ENCODE results near the gene PRIMPOL. TPM values are rescaled to one million over a fixed set of nuclear protein-coding genes. Genes with fewer than 3 reads are reported as not detected.

Gene PRIMPOL
- total RNA-seq, 1 donor: 5.9 TPM

DNA sequence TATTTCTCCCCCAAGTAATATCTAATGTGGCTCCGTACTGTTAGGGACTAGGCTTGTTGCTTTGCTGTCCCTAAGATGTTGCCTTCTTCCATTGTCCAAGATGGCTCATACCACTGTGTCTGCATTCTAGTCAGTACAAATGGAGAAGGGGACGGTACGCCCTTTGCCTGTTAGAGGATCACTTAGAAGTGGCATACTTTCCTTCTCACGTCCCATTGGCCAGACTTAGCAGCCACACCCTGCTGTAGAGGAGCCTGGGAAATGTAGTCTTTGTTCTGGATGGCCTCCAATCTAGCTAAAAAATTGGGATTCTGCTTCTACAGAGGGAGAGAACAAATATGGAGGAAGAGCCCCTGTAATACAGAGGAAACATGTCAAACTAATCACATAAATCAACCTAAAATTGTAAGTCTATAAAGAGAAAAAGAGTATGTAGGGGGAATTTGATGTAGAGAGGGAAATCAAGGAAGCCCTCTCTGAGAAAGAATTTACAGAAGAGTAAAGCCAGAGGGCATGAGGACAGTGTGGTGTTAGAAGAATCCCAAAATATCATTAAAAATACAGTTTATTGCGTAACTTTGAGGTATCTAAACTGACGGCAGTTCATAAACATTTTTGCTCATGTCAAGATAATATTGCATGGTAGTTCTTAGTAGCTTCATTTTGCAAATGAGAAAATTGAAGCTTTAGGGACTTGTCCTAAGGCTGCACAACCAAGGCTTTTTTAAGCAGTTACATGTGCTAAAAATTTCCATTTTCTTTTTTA is 15.1 kb downstream of the PRIMPOL start:
- DNase-seq (ENCODE audit: low read depth in 2 of 3, low spot score in 2 of 3): peak in 2 of 3 donors; percentile 16 to 51

GRCh38 chr4:184666670-184667069 is 17.1 kb downstream of the PRIMPOL start:
- no peak for DNase-seq (ENCODE audit: low read depth in 2 of 3, low spot score in 2 of 3)

- DNase-seq (ENCODE audit: low read depth in 2 of 3, low spot score in 2 of 3): no peak
Measured at GRCh38 chr4:184668096-184668495, 18.6 kb downstream of the PRIMPOL start.

- peak in 2 of 3 donors; percentile 44 to 79 for DNase-seq (ENCODE audit: low read depth in 2 of 3, low spot score in 2 of 3)
Measured at GRCh38 chr4:184668511-184669114, 19.1 kb downstream of the PRIMPOL start.

DNA sequence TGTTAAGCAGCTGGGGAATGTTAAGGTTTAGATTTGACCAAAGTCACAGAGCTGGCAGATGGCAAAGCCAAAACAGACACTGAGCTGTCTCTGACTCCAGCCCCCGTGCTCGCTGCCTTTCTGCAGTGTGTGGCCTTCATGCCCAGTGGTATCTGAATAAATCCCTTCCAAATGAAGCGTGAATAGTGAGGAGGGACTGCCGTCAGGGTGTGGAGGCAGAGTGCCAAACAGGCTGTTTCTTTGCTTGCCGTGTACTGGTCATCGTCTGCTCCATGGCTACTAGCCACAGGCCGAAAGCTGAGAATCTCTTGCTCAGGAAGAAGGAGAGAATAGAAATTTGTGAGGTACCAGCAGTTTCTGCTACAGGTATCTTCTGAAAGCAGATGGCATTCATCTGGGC is 19.7 kb downstream of the PRIMPOL start:
- DNase-seq (ENCODE audit: low read depth in 2 of 3, low spot score in 2 of 3): no peak

GRCh38 chr4:184671101-184671500 is 21.6 kb downstream of the PRIMPOL start:
- no peak for DNase-seq (ENCODE audit: low read depth in 2 of 3, low spot score in 2 of 3)

- DNase-seq (ENCODE audit: low read depth in 2 of 3, low spot score in 2 of 3): no peak
Measured at GRCh38 chr4:184672741-184673140, 23.2 kb downstream of the PRIMPOL start.

DNA sequence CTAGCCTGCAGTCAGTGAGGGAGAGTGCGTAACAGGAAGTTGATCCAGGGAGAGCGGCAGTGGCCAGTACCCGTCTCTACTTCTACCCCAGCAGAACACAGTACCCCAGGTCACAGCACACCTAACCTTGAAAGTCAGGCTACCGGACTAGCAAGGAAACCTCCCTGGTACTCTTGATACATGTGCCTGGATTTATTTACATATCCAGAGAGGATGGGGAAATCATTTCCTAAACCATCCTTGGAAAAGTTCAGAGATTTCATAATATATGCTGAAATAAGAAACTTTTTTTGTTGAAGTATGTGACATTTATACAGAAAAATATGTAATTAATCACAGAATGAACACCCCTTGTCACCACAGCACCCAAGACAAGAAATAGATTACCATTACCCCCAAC is 24.5 kb downstream of the PRIMPOL start:
- no peak for DNase-seq (ENCODE audit: low read depth in 2 of 3, low spot score in 2 of 3)

DNA sequence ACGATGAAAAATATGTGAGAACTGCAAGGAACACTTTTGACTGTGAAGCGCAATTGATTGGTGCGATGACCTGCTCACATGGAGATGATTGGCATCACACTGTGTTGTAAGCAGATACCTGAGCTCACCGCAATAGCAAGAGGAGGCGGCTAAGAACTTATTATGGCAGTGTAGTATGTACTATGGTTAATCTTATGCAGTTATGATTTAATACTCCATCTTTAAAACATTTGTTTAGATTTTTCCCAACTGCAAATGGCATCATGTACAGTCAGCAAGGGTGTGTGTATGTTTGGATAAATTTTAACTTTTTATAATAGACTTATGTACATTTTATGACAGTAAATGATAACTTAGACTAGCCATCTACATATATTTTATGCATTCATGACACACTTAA is 25.5 kb downstream of the PRIMPOL start:
- DNase-seq (ENCODE audit: low read depth in 2 of 3, low spot score in 2 of 3): no peak

DNA sequence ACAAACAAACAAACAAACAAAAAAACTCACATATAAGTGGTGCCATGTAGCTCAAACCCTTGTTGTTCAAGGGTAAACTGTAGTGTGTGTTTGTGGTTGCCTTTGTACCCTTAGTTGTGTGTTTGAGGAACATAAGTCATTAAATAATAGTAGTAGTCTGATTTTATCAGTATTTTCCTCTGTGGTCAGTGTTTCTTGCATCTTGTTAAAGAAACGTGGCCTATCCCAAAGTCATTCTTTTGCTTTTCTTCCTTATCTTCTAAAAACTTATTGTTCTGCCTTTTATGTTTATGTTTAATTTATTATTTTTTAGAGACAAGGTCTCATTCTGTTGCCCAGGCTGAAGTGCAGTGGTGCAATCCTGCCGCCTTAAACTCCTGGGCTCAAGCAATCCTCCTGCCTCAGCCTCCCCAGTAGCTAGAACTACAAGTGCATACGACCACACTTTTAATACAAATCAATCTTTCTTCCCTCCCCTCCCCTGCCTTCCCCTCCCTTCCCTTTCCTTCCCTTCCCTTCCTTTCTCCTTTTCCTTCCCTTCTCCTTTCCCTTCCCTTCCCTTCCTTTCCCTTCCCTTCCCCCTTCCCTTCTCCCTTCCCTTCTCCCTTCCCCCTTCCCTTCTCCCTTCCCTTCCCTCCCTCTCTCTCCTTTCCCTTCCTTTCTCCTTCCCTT is 26.4 kb downstream of the PRIMPOL start:
- peak in 1 of 3 donors; percentile 51 for DNase-seq (ENCODE audit: low read depth in 2 of 3, low spot score in 2 of 3)

DNA sequence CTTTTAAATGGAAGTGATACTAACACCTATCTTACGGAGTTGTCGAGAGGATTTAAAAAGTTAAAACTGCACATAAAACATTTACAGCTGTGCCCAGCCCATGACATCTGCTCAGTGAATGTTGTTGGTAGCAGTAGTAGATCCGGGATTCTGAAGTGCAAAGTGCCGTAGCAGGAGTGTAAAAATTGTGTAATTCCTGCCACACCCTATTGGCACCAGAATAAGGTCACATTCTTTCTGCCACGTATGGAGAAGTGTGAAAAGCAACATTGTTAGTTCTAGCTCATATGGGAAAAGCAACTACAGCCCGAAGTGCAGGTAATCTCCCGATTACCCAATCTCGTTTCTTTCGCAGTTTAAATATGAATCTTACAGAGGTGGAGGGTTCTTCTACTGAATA is 31.2 kb downstream of the PRIMPOL start:
- no peak for DNase-seq (ENCODE audit: low read depth in 2 of 3, low spot score in 2 of 3)

DNA sequence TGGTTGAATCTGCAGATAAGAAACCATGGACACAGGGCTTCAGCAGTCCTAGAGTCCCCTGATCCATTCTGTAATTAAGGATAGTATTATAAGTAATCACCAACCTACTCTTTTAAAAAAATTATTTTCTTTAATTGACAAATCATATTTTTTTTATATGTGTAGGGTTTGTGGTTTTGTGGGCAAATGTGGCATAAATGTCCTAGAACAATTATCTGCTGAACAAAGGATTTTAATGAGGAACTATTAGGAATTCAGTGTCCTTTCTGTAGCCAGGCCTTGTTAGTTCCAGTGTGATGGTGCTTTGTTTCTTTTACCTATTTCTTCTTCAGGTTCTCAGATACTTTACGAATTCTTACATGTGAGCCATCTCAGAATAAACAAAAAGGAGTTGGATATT is 32.4 kb downstream of the PRIMPOL start:
- DNase-seq (ENCODE audit: low read depth in 2 of 3, low spot score in 2 of 3): no peak

DNA sequence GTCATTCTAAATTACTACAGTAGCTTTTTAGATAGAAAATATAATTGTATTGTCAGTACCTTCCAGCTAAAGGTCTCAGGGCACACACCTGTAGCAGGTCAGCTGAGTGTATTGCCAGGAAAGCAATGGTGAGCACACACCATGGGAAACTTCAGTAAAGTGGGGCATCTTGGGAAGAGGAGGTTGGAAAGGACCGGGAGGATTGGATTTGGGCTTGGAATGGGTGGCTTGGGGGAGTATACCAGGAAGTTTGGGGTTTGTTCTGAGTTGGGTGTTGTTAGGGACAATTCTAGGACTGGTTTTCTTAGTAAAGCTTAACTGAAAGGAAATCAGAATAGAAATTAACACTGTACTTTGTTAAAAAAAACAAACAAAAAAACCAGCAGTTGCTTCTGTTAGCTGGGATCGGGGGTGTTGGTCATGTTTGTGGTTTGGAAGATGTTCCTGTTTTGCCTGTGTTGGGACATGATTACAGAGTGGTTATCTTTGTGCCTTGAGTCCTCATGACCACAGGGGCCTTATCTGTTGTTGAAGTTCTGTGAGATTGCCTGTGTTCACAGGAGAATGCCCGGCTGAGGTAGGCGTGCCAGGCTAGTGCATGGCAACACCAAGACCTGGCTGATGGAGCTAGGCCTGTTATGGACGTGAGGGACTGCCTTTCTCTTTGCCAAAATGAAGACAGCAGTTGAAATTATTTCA is 35.1 kb downstream of the PRIMPOL start:
- DNase-seq (ENCODE audit: low read depth in 2 of 3, low spot score in 2 of 3): peak in 2 of 3 donors; percentile 92 to 96

GRCh38 chr4:184688005-184688404 is 38.5 kb downstream of the PRIMPOL start:
- DNase-seq (ENCODE audit: low read depth in 2 of 3, low spot score in 2 of 3): no peak

DNA sequence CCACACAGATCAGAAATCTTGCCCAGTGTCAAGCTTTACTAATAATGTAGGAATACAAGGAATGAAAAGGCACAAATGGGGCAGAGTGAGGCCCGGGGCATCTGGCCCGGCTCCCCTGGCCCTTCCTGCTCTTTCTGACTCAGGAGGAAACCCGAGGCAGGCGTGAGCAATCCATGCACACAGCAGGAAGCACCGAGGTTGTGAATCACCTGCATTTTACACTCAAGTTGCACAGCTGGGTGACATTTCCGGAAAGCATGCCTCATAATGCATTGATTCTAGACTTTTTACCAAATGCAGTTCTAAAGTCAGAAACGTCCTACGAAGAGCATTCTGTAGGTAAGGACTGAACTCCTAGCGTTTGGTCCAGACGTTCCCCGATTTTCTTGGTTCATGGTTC is 38.9 kb downstream of the PRIMPOL start:
- DNase-seq (ENCODE audit: low read depth in 2 of 3, low spot score in 2 of 3): peak in 2 of 3 donors; percentile 21 to 61

GRCh38 chr4:184689681-184690080 is 40.1 kb downstream of the PRIMPOL start:
- no peak for DNase-seq (ENCODE audit: low read depth in 2 of 3, low spot score in 2 of 3)

DNA sequence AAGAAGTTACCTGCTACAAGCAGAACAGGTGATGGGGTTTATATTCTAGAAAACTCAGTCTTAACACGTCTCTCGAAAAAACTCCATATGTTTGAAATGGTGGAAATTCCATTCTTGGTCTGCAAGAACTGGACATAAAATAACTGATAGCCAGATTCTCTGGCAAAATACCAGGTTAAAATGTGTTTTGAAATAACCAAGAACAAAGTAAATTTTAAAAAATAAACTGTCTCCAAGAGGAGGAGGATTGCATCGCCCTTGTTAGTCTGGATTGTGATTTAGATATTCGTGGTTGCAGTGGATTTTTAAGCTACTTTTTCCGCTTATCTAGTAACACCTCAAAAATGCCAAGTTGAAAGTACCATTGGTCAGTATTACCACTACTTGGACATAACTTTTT is 43.5 kb downstream of the PRIMPOL start:
- DNase-seq (ENCODE audit: low read depth in 2 of 3, low spot score in 2 of 3): no peak

GRCh38 chr4:184694412-184694956 is 44.9 kb downstream of the PRIMPOL start:
- DNase-seq (ENCODE audit: low read depth in 2 of 3, low spot score in 2 of 3): no peak

- no peak for DNase-seq (ENCODE audit: low read depth in 2 of 3, low spot score in 2 of 3)
Measured at GRCh38 chr4:184695178-184695896, 45.8 kb downstream of the PRIMPOL start.

- DNase-seq (ENCODE audit: low read depth in 2 of 3, low spot score in 2 of 3): no peak
Measured at GRCh38 chr4:184697956-184698355, 48.4 kb downstream of the PRIMPOL start.

Measured in hematopoietic multipotent progenitor cell (in vitro differentiated cells).